Right ventricle myocardium superior (tissue), 1 donor: Measurements from ENCODE around the gene FXYD3. TPM values are rescaled to one million over a fixed set of nuclear protein-coding genes. Genes with fewer than 3 reads are reported as not detected.

Experiments used
- ATAC-seq: fragments of 200-7000 bp; cut with Tn5 transposase; one replicate; pipeline ENCODE4 v1.9.1; 2020; ENCODE audit warnings: mild to moderate bottlenecking; ENCODE audit not compliant: poor library complexity
- DNase-seq: peaks from one replicate; pipeline ENCODE4 v3.0.0-alpha.2; 2020
- intact Hi-C: fragments of 100-400 bp; cut with DNase I; formaldehyde crosslinking; loops from one replicate; pipeline ENCODE4 v1.11.2; 2022
- total RNA-seq: library from RNA; stranded (reverse); fragmentation: NEBNext Ultra II Directional; extraction: Animal tissue kit (Norgen Biotek cat#: 25700); gene quantifications from one replicate; pipeline ENCODE4 v1.2.1, GENCODE V29; 2021
- donor health status: DM: no; HTN: yes; CAD: no; lungs with severe emphysema.

Gene FXYD3
- total RNA-seq, 1 donor from 2014 or later, result 1.3 TPM

GRCh38 chr19:35165200-35166058, 49.8 kb downstream of the FXYD3 start:
- ATAC-seq (no peak), DNase-seq (no peak)
- intact Hi-C loops, result no loop called here

- no peak for DNase-seq
- no peak for ATAC-seq
- intact Hi-C loops, result no loop called here
Measured at GRCh38 chr19:35166100-35167063, 50.8 kb downstream of the FXYD3 start.

- intact Hi-C loops, result no loop called here
- no peak for DNase-seq
- no peak for ATAC-seq
Measured at GRCh38 chr19:35167251-35168119, 51.9 kb downstream of the FXYD3 start.

GRCh38 chr19:35168196-35168595, 52.6 kb downstream of the FXYD3 start:
- no peak for DNase-seq
- intact Hi-C loops, result no loop called here

GRCh38 chr19:35169221-35169995, 53.8 kb downstream of the FXYD3 start:
- ATAC-seq (no peak), DNase-seq (no peak)
- intact Hi-C loops, result no loop called here

More at GRCh38 chr19:35168196-35168595, 52.6 kb downstream of the FXYD3 start:
- ATAC-seq, result no peak

GRCh38 chr19:35170359-35171061, 54.9 kb downstream of the FXYD3 start:
- ATAC-seq (peak; percentile 55), DNase-seq (no peak)
- intact Hi-C loops, result no loop called here

- intact Hi-C loops, result no loop called here
- DNase-seq (no peak), ATAC-seq (no peak)
Measured at GRCh38 chr19:35171730-35172129, 56.1 kb downstream of the FXYD3 start.

Other genes with a start within 250 kb of the FXYD3 start
- 2.6 TPM for gene ZNF30, start 188.9 kb upstream of the FXYD3 start, total RNA-seq
- 3.3 TPM for gene ZNF792, start 151.6 kb upstream of the FXYD3 start, total RNA-seq
- 25.5 TPM for gene GRAMD1A, start 115.5 kb upstream of the FXYD3 start, total RNA-seq
- gene SCN1B, start 85.4 kb upstream of the FXYD3 start, total RNA-seq, result 48.2 TPM
- gene HPN, start 74.1 kb upstream of the FXYD3 start, total RNA-seq, result 5.6 TPM
- 8.1 TPM for gene LGI4, start 19.2 kb downstream of the FXYD3 start, total RNA-seq
- gene FXYD1, start 23.0 kb downstream of the FXYD3 start, total RNA-seq, result 580 TPM
- gene FXYD7, start 27.4 kb downstream of the FXYD3 start, total RNA-seq, result not detected
- 20.9 TPM for gene FXYD5, start 38.9 kb downstream of the FXYD3 start, total RNA-seq
- not detected for gene FAM187B, start 112.9 kb downstream of the FXYD3 start, total RNA-seq
- 4.5 TPM for gene LSR, start 133.2 kb downstream of the FXYD3 start, total RNA-seq
- gene USF2, start 153.1 kb downstream of the FXYD3 start, total RNA-seq, result 141 TPM
- not detected for gene HAMP, start 166.7 kb downstream of the FXYD3 start, total RNA-seq
- gene MAG, start 176.3 kb downstream of the FXYD3 start, total RNA-seq, result not detected
- gene CD22, start 213.4 kb downstream of the FXYD3 start, total RNA-seq, result 0.56 TPM
- gene FFAR1, start 232.1 kb downstream of the FXYD3 start, total RNA-seq, result not detected
- not detected for gene FFAR3, start 242.6 kb downstream of the FXYD3 start, total RNA-seq